GM12878 (cell line): ENCODE results near the gene TBC1D23. TPM values are rescaled to one million over a fixed set of nuclear protein-coding genes. Genes with fewer than 3 reads are reported as not detected.

Source experiments
- ATAC-seq: fragments of 200-7000 bp; cut with Tn5 transposase; 3 replicates; pipeline ENCODE4 v1.9.1; 2020; ENCODE audit warnings: mild to moderate bottlenecking, moderate library complexity
- BruUV-seq: library from RNA; stranded (reverse); fragments of 400-500 nt; replicated peaks from 2 replicates; lab custom pipeline; 2021; lab: Mats Ljungman, UMichigan
- CTCF ChIA-PET: fragments of 300-600 bp; sonication (Branson Sonifier 250); formaldehyde crosslinking; extraction: SDS; loops from one replicate; lab custom pipeline; 2021; ENCODE audit warnings: inconsistent platforms; lab: Yijun Ruan, JAX
- POLR2A ChIA-PET: fragments of 350-600 bp; formaldehyde crosslinking; extraction: SDS; loops from one replicate; lab custom pipeline; 2021; ENCODE audit warnings: inconsistent platforms; lab: Charles Lee
- RAD21 ChIA-PET: fragments of 300-600 bp; sonication (Branson Sonifier 250); formaldehyde crosslinking; loops from one replicate; lab custom pipeline; 2023; ENCODE audit warnings: antibody characterized with exemption; ENCODE audit not compliant: unreplicated experiment; lab: Charles Lee
- SMC1A ChIA-PET: fragments of 300-600 bp; sonication (Branson Sonifier 250); formaldehyde crosslinking; loops from one replicate; lab custom pipeline; 2023; ENCODE audit not compliant: unreplicated experiment, uncharacterized antibody; lab: Charles Lee
- DNase-seq: peaks from one replicate; pipeline ENCODE4 v3.0.0-alpha.2; 2011; ENCODE audit warnings: low read depth, low spot score
- FAIRE-seq: peaks from 3 replicates; lab custom pipeline; 2011; peaks lifted over from hg19 to GRCh38; lab: Jason Lieb, UNC
- H2AFZ ChIP-seq: 2 replicates; pipeline ENCODE4 v1.6.0; 2011; ENCODE audit warnings: low read depth, low read length, control low read depth; ENCODE audit not compliant: control insufficient read depth
- H3K27ac ChIP-seq: 2 replicates; pipeline ENCODE4 v1.5.1; 2011; ENCODE audit warnings: control low read depth; ENCODE audit not compliant: control insufficient read depth, insufficient read depth
- H3K27me3 ChIP-seq, 2 experiments: replicated peaks in 1 of 2; 2 replicates each; pipeline versions ENCODE4 v1.6.0 to v1.6.1; 2011; ENCODE audit warnings: low read length in 1 of 2; ENCODE audit not compliant: control insufficient read depth in 2 of 2, insufficient read depth in 2 of 2
- H3K36me3 ChIP-seq, 2 experiments: 2 replicates each; pipeline ENCODE4 v1.5.1; 2011; ENCODE audit warnings: low read length in 1 of 2; ENCODE audit not compliant: control insufficient read depth in 2 of 2, insufficient read depth in 2 of 2
- H3K4me1 ChIP-seq: 2 replicates; pipeline ENCODE4 v1.6.1; 2011; ENCODE audit warnings: mild to moderate bottlenecking, low read length, moderate library complexity, mixed read lengths; ENCODE audit not compliant: control insufficient read depth, insufficient read depth
- H3K4me2 ChIP-seq: 2 replicates; pipeline ENCODE4 v1.6.0; 2011; ENCODE audit warnings: control low read depth; ENCODE audit not compliant: control insufficient read depth, insufficient read depth
- H3K4me3 ChIP-seq: fragments of 200-600 bp; sonication (generic); 2 replicates; pipeline ENCODE4 v1.5.1; 2016
- H3K79me2 ChIP-seq: 2 replicates; pipeline ENCODE4 v1.6.0; 2011; ENCODE audit warnings: low read length; ENCODE audit not compliant: control insufficient read depth, insufficient read depth
- H3K9ac ChIP-seq: 2 replicates; pipeline ENCODE4 v1.8.0; 2011; ENCODE audit warnings: low read length, control low read depth, mixed read lengths; ENCODE audit not compliant: control insufficient read depth, insufficient read depth
- H3K9me3 ChIP-seq: replicated peaks from 3 replicates; pipeline ENCODE4 v1.5.1; 2011; ENCODE audit warnings: mild to moderate bottlenecking, low read length; ENCODE audit not compliant: control insufficient read depth, insufficient read depth
- H4K20me1 ChIP-seq: 2 replicates; pipeline ENCODE4 v1.6.0; 2011; ENCODE audit not compliant: control insufficient read depth, insufficient read depth
- ATF2 ChIP-seq: IDR thresholded peaks from 2 replicates; pipeline ENCODE4 v1.6.1; 2012; ENCODE audit warnings: low read length, inconsistent platforms
- ATF7 ChIP-seq: fragments of 450-650 bp; IDR thresholded peaks from 2 replicates; pipeline ENCODE4 v1.6.1; 2016; ENCODE audit warnings: low read depth, mild to moderate bottlenecking
- BACH1 ChIP-seq: fragments of 450-650 bp; IDR thresholded peaks from 2 replicates; pipeline ENCODE4 v1.6.1; 2017; ENCODE audit warnings: mild to moderate bottlenecking, borderline replicate concordance
- JUND ChIP-seq: IDR thresholded peaks from 2 replicates; pipeline ENCODE4 v1.6.1; 2012; ENCODE audit warnings: low read depth, mild to moderate bottlenecking, low read length, improper control_type of control experiment, moderate library complexity
- MYC ChIP-seq: IDR thresholded peaks from 2 replicates; pipeline ENCODE4 v1.6.1; 2011; ENCODE audit warnings: mild to moderate bottlenecking, low read length, moderate library complexity, inconsistent platforms; ENCODE audit not compliant: insufficient read depth, insufficient replicate concordance, insufficient read length, severe bottlenecking
- NR2C2 ChIP-seq: IDR thresholded peaks from 2 replicates; pipeline ENCODE4 v1.6.1; 2011; ENCODE audit warnings: borderline replicate concordance, low read depth; ENCODE audit not compliant: control insufficient read depth, insufficient read length
- POLR2AphosphoS5 ChIP-seq: IDR thresholded peaks from 2 replicates; pipeline ENCODE4 v1.6.1; 2011; ENCODE audit warnings: mild to moderate bottlenecking, low read length, inconsistent platforms
- STAT3 ChIP-seq: IDR thresholded peaks from 2 replicates; pipeline ENCODE4 v1.6.1; 2011; ENCODE audit warnings: low read depth, low read length, improper control_type of control experiment
- USF1 ChIP-seq: IDR thresholded peaks from 2 replicates; pipeline ENCODE4 v1.6.1; 2011; ENCODE audit warnings: borderline replicate concordance, low read depth, mild to moderate bottlenecking, moderate library complexity, mixed read lengths, low read length; ENCODE audit not compliant: insufficient read depth; ENCODE audit errors: extremely low read length
- WRNIP1 ChIP-seq: IDR thresholded peaks from 2 replicates; pipeline ENCODE4 v1.6.1; 2011; ENCODE audit warnings: low read depth, low read length, improper control_type of control experiment, borderline replicate concordance
- YY1 ChIP-seq: IDR thresholded peaks from 2 replicates; pipeline ENCODE4 v1.6.1; 2011; ENCODE audit warnings: low read depth, mild to moderate bottlenecking, low read length
- ZZZ3 ChIP-seq: IDR thresholded peaks from 2 replicates; pipeline ENCODE4 v1.6.1; 2011; ENCODE audit warnings: low read depth; ENCODE audit not compliant: control insufficient read depth, insufficient read length
- WGBS: methylation state at CpG from one replicate; pipeline ENCODE4 v1.1.6; 2016; ENCODE audit warnings: low lambda C conversion rate; ENCODE audit not compliant: insufficient replicate concordance, insufficient coverage; ENCODE audit errors: missing lambda C conversion rate; 5-methylcytosine and 5-hydroxymethylcytosine counted together
- in situ Hi-C: fragments of 300-500 bp; cut with MboI; formaldehyde crosslinking; loops from 9 replicates; pipeline ENCODE4 v1.14.3; 2018; ENCODE audit warnings: mixed read lengths
- intact Hi-C: fragments of 100-400 bp; cut with micrococcal nuclease; formaldehyde crosslinking; loops from one replicate; pipeline ENCODE4 v1.14.2; 2022; ENCODE audit not compliant: unreplicated experiment
- polyA plus RNA-seq, 11 experiments: library from polyadenylated mRNA; depleted of rRNA in 4 of 11; unstranded in 6 of 11; stranded (reverse) in 5 of 11; fragments of >200 nt; fragmentation: Nextera tagmentation in 4 of 11; fragmentation: Illumina TruSeq in 1 of 11; extraction: Ambion mirVana in 4 of 11; extraction: Trizol in 1 of 11; gene quantifications; 1 replicate in 1 of 11; 2 replicates in 10 of 11; pipeline versions ENCODE4 v1.2.1 to v1.2.3, GENCODE V29; 2011 to 2016; ENCODE audit warnings: inconsistent platforms in 2 of 11, missing spikeins in 2 of 11, low read depth in 1 of 11
- total RNA-seq, 4 experiments: library from RNA; depleted of rRNA in 3 of 4; stranded (reverse); fragments of >200 nt in 3 of 4; fragmentation: Illumina TruSeq in 1 of 4; extraction: Trizol in 1 of 4; gene quantifications; 2 replicates each; pipeline versions ENCODE4 v1.2.1 to v1.2.3, GENCODE V29; 2013 to 2021

TBC1D23 gene
- total and polyA plus RNA-seq, 10 of the 15 experiments (the other 5 are each of a cell fraction or from before 2014, with no cell fraction given) = 8.2 to 23.2 (median 16.6) TPM

GRCh38 chr3:100329800-100330489, 69.2 kb downstream of the TBC1D23 start:
- H2AFZ ChIP-seq = no peak overlapping the region
- H3K4me2 ChIP-seq = no peak overlapping the region
- no peak overlapping the region for H3K9ac ChIP-seq
- H3K36me3 ChIP-seq = no peaks in the 10 kb centered on the region; a peak in 1 of 4 replicates
- DNase-seq (no peak), FAIRE-seq (no peak), ATAC-seq (no peak)
- no peak overlapping the region for H3K4me3 ChIP-seq
- in situ Hi-C loops (no loop called here), intact Hi-C loops (no loop called here)
- peaks cover 3% of the 10 kb centered on the region for H3K79me2 ChIP-seq
- no TSS peak for BruUV-seq
- SMC1A ChIA-PET = no interaction called here
- H3K27me3 ChIP-seq = no peaks in the 10 kb centered on the region
- 76% methylated on average over 4 of the region's 4 CpGs for WGBS
- H4K20me1 ChIP-seq = no peaks in the 10 kb centered on the region
- H3K9me3 ChIP-seq = no peaks in the 10 kb centered on the region
- no peak for TF ChIP-seq ATF7
- no peak for TF ChIP-seq WRNIP1
- POLR2A ChIA-PET = no interaction called here
- H3K27ac ChIP-seq = no peak overlapping the region
- CTCF ChIA-PET = interaction anchor here (0.6 to 4.5 kb wide), 3 partner anchors 9 to 1215 kb away, joined by 3 to 21 read pairs (median 4); no protein-coding TSS in a partner anchor
- H3K4me1 ChIP-seq = peaks cover 4% of the 10 kb centered on the region
- RAD21 ChIA-PET = no interaction called here

GRCh38 chr3:100330651-100331050, 69.9 kb downstream of the TBC1D23 start:
- Histone ChIP-seq H3K79me2 (peaks cover 10% of the 10 kb centered on the region), H3K4me1 (peaks cover 7% of the 10 kb centered on the region), H3K36me3 (no peaks in the 10 kb centered on the region), H2AFZ (no peak overlapping the region), H3K27me3 (no peaks in the 10 kb centered on the region), H3K4me2 (no peak overlapping the region), H3K9ac (no peak overlapping the region), H3K27ac (no peak overlapping the region), H3K4me3 (no peak overlapping the region), H4K20me1 (no peaks in the 10 kb centered on the region), H3K9me3 (no peaks in the 10 kb centered on the region)
- FAIRE-seq (no peak), DNase-seq (no peak), ATAC-seq (no peak)
- SMC1A ChIA-PET = interaction anchor here (0.8 to 1.0 kb wide), 2 partner anchors 8 to 260 kb away, joined by 3 to 5 read pairs; no protein-coding TSS in a partner anchor
- intact Hi-C loops (no loop called here), in situ Hi-C loops (no loop called here)
- BruUV-seq = no TSS peak
- CTCF ChIA-PET = interaction anchor here (1.1 to 4.5 kb wide), 3 partner anchors 10 to 259 kb away, joined by 3 to 21 read pairs (median 3); no protein-coding TSS in a partner anchor
- RAD21 ChIA-PET = interaction anchor here (1.8 kb wide), 1 partner anchor 14 kb away, joined by 4 read pairs; no protein-coding TSS in a partner anchor
- WGBS = 95% methylated on average over 5 of the region's 5 CpGs
- POLR2A ChIA-PET = no interaction called here
- TF ChIP-seq ZZZ3 = no peak
- no peak for TF ChIP-seq YY1
- TF ChIP-seq NR2C2 = no peak
- no peak for TF ChIP-seq USF1
- no peak for TF ChIP-seq STAT3
- TF ChIP-seq ATF2 = no peak
- no peak for TF ChIP-seq BACH1
- no peak for TF ChIP-seq JUND
- no peak for TF ChIP-seq POLR2AphosphoS5
- no peak for TF ChIP-seq MYC
